ENCODE measurements around the gene CLDN4. TPM values are rescaled to one million over a fixed set of nuclear protein-coding genes. Genes with fewer than 3 reads are reported as not detected.

Gene CLDN4
- total RNA-seq, 1 experiment from 2014 or later, result 0.28 TPM

DNA sequence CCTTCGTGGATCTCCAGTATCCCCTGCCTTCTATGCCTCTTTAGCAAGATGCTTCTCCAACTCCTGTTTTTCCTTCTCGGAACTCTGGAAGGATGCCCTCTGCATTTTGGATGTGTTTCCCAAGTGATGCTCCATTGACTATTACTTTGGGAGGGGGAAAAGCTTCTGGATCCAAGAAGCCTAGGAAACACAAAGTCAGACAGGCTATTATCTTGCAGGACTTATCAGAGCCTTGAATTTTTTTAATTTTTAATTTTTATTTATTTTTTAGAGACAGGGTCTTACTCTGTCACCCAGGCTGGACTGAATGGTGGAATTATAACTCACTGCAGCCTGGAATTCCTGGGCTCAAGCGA is 51.2 kb downstream of the CLDN4 start:
- CTCF ChIA-PET, result interaction anchor here (0.7 to 4.2 kb wide), 4 partner anchors 29 to 275 kb away, joined by 3 to 22 read pairs (median 3); partner anchors contain the start of gene ELN
- no peak overlapping the region for H3K27ac Mint-ChIP-seq (ENCODE audit: low read depth, unreplicated experiment)
- TF ChIP-seq, protein P1, sequence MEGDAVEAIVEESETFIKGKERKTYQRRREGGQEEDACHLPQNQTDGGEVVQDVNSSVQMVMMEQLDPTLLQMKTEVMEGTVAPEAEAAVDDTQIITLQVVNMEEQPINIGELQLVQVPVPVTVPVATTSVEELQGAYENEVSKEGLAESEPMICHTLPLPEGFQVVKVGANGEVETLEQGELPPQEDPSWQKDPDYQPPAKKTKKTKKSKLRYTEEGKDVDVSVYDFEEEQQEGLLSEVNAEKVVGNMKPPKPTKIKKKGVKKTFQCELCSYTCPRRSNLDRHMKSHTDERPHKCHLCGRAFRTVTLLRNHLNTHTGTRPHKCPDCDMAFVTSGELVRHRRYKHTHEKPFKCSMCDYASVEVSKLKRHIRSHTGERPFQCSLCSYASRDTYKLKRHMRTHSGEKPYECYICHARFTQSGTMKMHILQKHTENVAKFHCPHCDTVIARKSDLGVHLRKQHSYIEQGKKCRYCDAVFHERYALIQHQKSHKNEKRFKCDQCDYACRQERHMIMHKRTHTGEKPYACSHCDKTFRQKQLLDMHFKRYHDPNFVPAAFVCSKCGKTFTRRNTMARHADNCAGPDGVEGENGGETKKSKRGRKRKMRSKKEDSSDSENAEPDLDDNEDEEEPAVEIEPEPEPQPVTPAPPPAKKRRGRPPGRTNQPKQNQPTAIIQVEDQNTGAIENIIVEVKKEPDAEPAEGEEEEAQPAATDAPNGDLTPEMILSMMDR (IDR thresholded peaks at IDR 0.05; ENCODE audit: unreplicated experiment), result no peak
- H3K4me3 Mint-ChIP-seq (ENCODE audit: unreplicated experiment), result no peak overlapping the region
- intact Hi-C loops (cut with micrococcal nuclease), result no loop called here
- DNase-seq (ENCODE audit: unreplicated experiment), result no peak
- H3K4me1 Mint-ChIP-seq (ENCODE audit: insufficient read depth, unreplicated experiment), result peaks cover 7% of the 10 kb centered on the region
- no peaks in the 10 kb centered on the region for H3K27me3 Mint-ChIP-seq (ENCODE audit: insufficient read depth, unreplicated experiment)
- POLR2A ChIA-PET, result no interaction called here
- no peaks in the 10 kb centered on the region for H3K9me3 Mint-ChIP-seq (ENCODE audit: unreplicated experiment)
- no TSS peak for BruUV-seq (replicated peaks)
- no peaks in the 10 kb centered on the region for H3K36me3 Mint-ChIP-seq (ENCODE audit: insufficient read depth, unreplicated experiment)

Other genes starting within 250 kb of the CLDN4 start
- 1.5 TPM in 1 of 2 replicates, not detected in the other for gene MLXIPL, start 206.5 kb upstream of the CLDN4 start, total RNA-seq (2022)
- 0.44 and 1.3 TPM in 2 replicates for gene VPS37D, start 163.2 kb upstream of the CLDN4 start, total RNA-seq (2022)
- gene DNAJC30, start 147.5 kb upstream of the CLDN4 start, total RNA-seq (2022), result 11.0 and 11.4 TPM in 2 replicates
- gene BUD23, start 147.4 kb upstream of the CLDN4 start, total RNA-seq (2022), result 71.5 and 81.9 TPM in 2 replicates
- 21.9 and 24.2 TPM in 2 replicates for gene STX1A, start 111.3 kb upstream of the CLDN4 start, total RNA-seq (2022)
- gene ABHD11, start 92.2 kb upstream of the CLDN4 start, total RNA-seq (2022), result 15.3 and 18.9 TPM in 2 replicates
- gene CLDN3, start 60.7 kb upstream of the CLDN4 start, total RNA-seq (2022), result not detected in 2 replicates
- 4.4 and 7.3 TPM in 2 replicates for gene METTL27, start 11.5 kb downstream of the CLDN4 start, total RNA-seq (2022)
- not detected in 2 replicates for gene TMEM270, start 30.2 kb downstream of the CLDN4 start, total RNA-seq (2022)
- not detected in 2 replicates for gene ELN, start 197.2 kb downstream of the CLDN4 start, total RNA-seq (2022)